Astrocyte of the cerebellum (primary cell): Measurements from ENCODE around the gene SLC66A2.
"Not testable (repeated sequence)": the region's sequence is repeated elsewhere in the genome, so short reads cannot be mapped to it uniquely, and the experiment has no call there.

ENCODE experiments used
- DNase-seq: peaks from one replicate; pipeline ENCODE4 v3.0.0-alpha.2; 2011; ENCODE audit warnings: low read depth
- H3K4me3 ChIP-seq: 2 replicates; pipeline ENCODE4 v1.5.1; 2011; ENCODE audit warnings: mild to moderate bottlenecking, low read depth, low read length, moderate library complexity
- in situ Hi-C: cut with HindIII; loops from 2 replicates; pipeline ENCODE4 v1.10.0; 2017; ENCODE audit warnings: low sequenced_read_pairs
- TF ChIP-seq, protein P1 (sequence below): IDR thresholded peaks from 2 replicates; pipeline ENCODE4 v1.5.1; 2012; ENCODE audit warnings: low read length, low read depth, moderate library complexity, mild to moderate bottlenecking; ENCODE audit errors: missing control alignments

The SLC66A2 gene

DNA sequence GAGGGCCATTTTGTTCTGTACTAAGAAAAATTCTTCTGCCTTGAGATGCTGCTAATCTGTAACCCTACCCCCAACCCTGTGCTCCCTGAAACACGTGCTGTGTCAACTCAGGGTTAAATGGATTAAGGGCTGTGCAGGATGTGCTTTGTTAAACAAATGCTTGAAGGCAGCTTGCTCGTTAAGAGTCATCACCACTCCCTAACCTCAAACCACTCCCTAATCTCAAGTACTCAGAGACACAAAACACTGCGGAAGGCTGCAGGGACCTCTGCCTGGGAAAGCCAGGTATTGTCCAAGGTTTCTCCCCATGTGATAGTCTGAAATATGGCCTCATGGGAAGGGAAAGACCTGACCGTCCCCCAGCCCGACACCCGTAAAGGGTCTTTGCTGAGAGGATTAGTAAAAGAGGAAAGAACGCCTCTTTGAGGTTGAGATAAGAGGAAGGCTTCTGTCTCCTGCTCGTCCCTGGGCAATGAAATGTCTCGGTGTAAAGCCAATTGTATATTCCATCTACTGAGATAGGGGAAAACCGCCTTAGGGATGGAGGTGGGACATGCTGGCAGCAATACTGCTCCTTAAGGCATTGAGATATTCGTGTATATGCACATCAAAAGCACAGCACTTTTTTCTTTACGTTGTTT is 8.8 kb upstream of the SLC66A2 start:
- TF ChIP-seq, protein P1, sequence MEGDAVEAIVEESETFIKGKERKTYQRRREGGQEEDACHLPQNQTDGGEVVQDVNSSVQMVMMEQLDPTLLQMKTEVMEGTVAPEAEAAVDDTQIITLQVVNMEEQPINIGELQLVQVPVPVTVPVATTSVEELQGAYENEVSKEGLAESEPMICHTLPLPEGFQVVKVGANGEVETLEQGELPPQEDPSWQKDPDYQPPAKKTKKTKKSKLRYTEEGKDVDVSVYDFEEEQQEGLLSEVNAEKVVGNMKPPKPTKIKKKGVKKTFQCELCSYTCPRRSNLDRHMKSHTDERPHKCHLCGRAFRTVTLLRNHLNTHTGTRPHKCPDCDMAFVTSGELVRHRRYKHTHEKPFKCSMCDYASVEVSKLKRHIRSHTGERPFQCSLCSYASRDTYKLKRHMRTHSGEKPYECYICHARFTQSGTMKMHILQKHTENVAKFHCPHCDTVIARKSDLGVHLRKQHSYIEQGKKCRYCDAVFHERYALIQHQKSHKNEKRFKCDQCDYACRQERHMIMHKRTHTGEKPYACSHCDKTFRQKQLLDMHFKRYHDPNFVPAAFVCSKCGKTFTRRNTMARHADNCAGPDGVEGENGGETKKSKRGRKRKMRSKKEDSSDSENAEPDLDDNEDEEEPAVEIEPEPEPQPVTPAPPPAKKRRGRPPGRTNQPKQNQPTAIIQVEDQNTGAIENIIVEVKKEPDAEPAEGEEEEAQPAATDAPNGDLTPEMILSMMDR: peak; percentile 4
- in situ Hi-C loops, DNase-seq, H3K4me3 ChIP-seq: not testable (repeated sequence)

- no peak overlapping the region for H3K4me3 ChIP-seq
- in situ Hi-C loops: no loop called here
- TF ChIP-seq, protein P1: no peak
- no peak for DNase-seq
Measured at GRCh38 chr18:79958981-79959380, 7.5 kb upstream of the SLC66A2 start.

- H3K4me3 ChIP-seq: no peak overlapping the region
- DNase-seq: no peak
- in situ Hi-C loops: no loop called here
- TF ChIP-seq, protein P1: no peak
Measured at GRCh38 chr18:79956276-79956675, 4.8 kb upstream of the SLC66A2 start.

GRCh38 chr18:79955302-79956075 is 4.0 kb upstream of the SLC66A2 start:
- DNase-seq: no peak
- H3K4me3 ChIP-seq: no peak overlapping the region
- in situ Hi-C loops: no loop called here
- TF ChIP-seq, protein P1: no peak

DNA sequence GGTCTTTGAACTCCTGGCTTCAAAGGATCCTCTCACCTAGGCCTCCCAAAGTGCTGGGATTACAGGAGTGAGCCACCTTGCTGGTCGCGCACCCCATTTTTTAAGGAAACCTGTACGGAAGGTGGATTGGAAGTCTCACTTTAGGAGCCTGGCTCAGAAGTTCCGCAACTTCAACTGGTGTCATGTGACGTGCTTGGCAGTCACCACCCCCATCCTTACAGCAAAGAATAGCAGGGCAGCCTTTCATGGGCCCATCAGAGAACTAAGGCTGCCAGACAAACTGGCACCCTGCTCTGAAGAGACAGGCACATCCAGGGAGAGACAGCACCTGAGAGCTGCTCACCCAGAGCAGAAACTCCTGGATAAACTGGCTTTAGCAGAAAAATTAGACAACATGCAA is 3.3 kb upstream of the SLC66A2 start:
- in situ Hi-C loops: no loop called here
- H3K4me3 ChIP-seq: no peak overlapping the region
- TF ChIP-seq, protein P1: no peak
- DNase-seq: no peak

DNA sequence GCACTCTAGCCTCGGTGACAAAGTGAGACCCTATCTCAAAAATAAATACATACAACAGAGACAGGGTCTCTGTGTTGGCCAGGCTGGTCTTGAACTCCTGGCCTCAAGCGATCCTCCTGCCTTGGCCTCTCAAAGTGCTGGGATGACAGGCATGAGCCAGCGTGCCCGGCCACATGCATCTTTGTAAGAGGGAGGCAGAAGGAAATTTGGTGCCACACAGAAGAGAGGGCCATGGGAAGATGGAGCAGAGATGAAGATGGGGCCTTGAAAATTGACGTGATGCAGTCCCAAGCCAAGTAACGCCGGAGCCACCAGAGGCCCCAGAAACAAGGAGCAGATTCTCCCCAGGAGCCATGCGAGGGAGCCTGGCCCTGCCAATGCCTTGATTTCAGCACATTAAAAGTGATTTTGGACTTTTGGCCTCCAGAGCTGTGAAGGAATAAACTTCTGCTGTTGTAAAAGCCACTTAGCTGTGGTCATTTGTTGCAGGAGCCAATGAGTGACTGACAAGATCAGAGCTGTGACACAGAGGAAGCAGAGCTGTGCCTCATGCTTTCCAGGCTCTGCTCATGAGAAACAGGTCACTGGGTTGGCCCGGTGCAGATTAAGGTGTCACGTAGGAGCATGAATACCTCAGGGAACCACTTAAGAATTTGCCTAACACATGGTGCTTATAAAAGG is 2.7 kb upstream of the SLC66A2 start:
- in situ Hi-C loops: no loop called here

More for the DNA sequence above, 2.7 kb upstream of the SLC66A2 start:
- no peak overlapping the region for H3K4me3 ChIP-seq
- DNase-seq: no peak
- TF ChIP-seq, protein P1: no peak
